ENCODE measurements around the gene RFC2. TPM values are rescaled to one million over a fixed set of nuclear protein-coding genes. Genes with fewer than 3 reads are reported as not detected.

Gene RFC2
- total and polyA plus RNA-seq, 2 of the 8 experiments (the other 6 are each of a cell fraction or from before 2014, with no cell fraction given), result 52.9 to 85.4 TPM

GRCh38 chr7:74199551-74200355, 54.4 kb downstream of the RFC2 start (continued):
- no peak for TF ChIP-seq KDM4A (IDR thresholded peaks at IDR 0.05; ENCODE audit: low read depth, low read length, severe bottlenecking)
- TF ChIP-seq TCF12 (IDR thresholded peaks at IDR 0.05; ENCODE audit: low read depth, low read length), result no peak
- no peak for TF ChIP-seq NANOG (IDR thresholded peaks at IDR 0.05; ENCODE audit: insufficient read depth, low read depth, low read length, poor library complexity, severe bottlenecking)
- no peak for TF ChIP-seq SIRT6 (IDR thresholded peaks at IDR 0.05; ENCODE audit: low read length)
- TF ChIP-seq, protein P1, sequence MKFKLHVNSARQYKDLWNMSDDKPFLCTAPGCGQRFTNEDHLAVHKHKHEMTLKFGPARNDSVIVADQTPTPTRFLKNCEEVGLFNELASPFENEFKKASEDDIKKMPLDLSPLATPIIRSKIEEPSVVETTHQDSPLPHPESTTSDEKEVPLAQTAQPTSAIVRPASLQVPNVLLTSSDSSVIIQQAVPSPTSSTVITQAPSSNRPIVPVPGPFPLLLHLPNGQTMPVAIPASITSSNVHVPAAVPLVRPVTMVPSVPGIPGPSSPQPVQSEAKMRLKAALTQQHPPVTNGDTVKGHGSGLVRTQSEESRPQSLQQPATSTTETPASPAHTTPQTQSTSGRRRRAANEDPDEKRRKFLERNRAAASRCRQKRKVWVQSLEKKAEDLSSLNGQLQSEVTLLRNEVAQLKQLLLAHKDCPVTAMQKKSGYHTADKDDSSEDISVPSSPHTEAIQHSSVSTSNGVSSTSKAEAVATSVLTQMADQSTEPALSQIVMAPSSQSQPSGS (IDR thresholded peaks at IDR 0.05; ENCODE audit: low read length), result no peak

Data from H1 (cell line).